Measurements from ENCODE around the gene LIG3. TPM values are rescaled to one million over a fixed set of nuclear protein-coding genes. Genes with fewer than 3 reads are reported as not detected.

Gene LIG3
- total and polyA plus RNA-seq, 2 of the 13 experiments (the other 11 are each of a cell fraction or from before 2014, with no cell fraction given) = 34.4 to 36.2 TPM

DNA sequence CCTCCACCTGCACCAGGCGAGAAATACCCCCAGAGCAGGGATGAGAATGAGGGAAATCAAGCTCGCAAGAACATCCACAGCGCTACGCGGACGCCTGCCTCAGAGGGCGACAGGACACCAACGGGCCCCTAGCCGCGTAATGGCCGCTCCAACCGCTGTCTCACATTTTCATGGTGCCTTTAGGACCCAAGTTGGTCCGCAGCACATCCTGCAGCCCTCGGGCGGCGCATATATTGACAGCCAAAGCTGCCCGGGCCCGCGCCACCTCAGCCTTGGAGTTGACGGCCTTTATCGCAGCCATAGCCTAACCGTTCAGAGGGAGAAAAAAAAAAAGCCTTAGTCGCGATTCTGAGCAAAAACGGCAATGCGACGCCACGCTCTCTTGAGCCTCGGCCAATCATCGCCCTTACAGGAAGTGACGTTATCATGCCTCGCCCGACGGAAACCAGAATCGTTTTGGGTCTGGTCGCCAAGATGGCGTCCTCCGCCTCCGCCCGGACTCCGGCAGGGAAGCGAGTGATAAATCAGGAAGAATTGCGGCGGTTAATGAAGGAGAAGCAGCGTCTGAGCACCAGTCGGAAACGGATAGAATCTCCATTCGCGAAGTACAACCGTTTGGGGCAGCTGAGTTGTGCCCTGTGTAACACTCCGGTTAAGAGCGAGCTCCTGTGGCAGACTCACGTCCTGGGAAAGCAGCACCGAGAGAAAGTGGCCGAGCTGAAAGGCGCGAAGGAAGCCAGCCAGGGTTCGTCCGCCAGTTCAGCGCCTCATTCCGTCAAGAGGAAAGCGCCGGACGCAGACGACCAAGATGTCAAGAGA lies 19.0 kb upstream of the LIG3 start, which contains the start of the genes CCT6B and ZNF830 (continued):
- TF ChIP-seq DR1 (CRISPR knock-in tag; IDR thresholded peaks at IDR 0.05) (peak; percentile 81), RAD21 (CRISPR knock-in tag; IDR thresholded peaks at IDR 0.05) (no peak), MEIS2 (CRISPR knock-in tag; IDR thresholded peaks at IDR 0.05) (peak; percentile 65), ZNF550 (CRISPR knock-in tag; IDR thresholded peaks at IDR 0.05; ENCODE audit: borderline replicate concordance) (no peak), ZNF274 (CRISPR knock-in tag; IDR thresholded peaks at IDR 0.05) (peak; percentile 70; the same call in 1 of the 2 replicates), ZBTB21 (CRISPR knock-in tag; IDR thresholded peaks at IDR 0.05) (no peak), POLR2AphosphoS2 (IDR thresholded peaks at IDR 0.05; ENCODE audit: low read depth, low read length) (no peak), ZNF264 (CRISPR knock-in tag; IDR thresholded peaks at IDR 0.05) (no peak), RFX3 (CRISPR knock-in tag; IDR thresholded peaks at IDR 0.05) (no peak), ZNF468 (CRISPR knock-in tag; IDR thresholded peaks at IDR 0.05) (no peak), SMYD3 (CRISPR knock-in tag; IDR thresholded peaks at IDR 0.05) (peak; percentile 51; the same call in 1 of the 2 replicates), ZSCAN21 (CRISPR knock-in tag; IDR thresholded peaks at IDR 0.05; ENCODE audit: borderline replicate concordance) (0 out of 2 replicates have a peak, but pooled peaks have one; percentile 67), GTF3A (CRISPR knock-in tag; conservative IDR thresholded peaks at IDR 0.05) (no peak), KDM5B (CRISPR knock-in tag; IDR thresholded peaks at IDR 0.05; ENCODE audit: borderline replicate concordance) (peak; percentile 87; the same call in 1 of the 2 replicates), NFKBIZ (CRISPR knock-in tag; IDR thresholded peaks at IDR 0.05) (no peak), CERS6 (CRISPR knock-in tag; IDR thresholded peaks at IDR 0.05) (no peak), ZBTB42 (CRISPR knock-in tag; IDR thresholded peaks at IDR 0.05) (no peak), GABPA (IDR thresholded peaks at IDR 0.05; ENCODE audit: low read depth, low read length) (peak; percentile 85), GABPA (CRISPR knock-in tag; IDR thresholded peaks at IDR 0.05; ENCODE audit: low read depth) (peak; percentile 99), ZNF333 (CRISPR knock-in tag; IDR thresholded peaks at IDR 0.05; ENCODE audit: borderline replicate concordance) (no peak), NCOA2 (CRISPR knock-in tag; IDR thresholded peaks at IDR 0.05) (peak; percentile 53), BATF2 (CRISPR knock-in tag; IDR thresholded peaks at IDR 0.05) (no peak), ZNF660 (CRISPR knock-in tag; IDR thresholded peaks at IDR 0.05; ENCODE audit: borderline replicate concordance, low read depth) (no peak), SMAD3 (CRISPR knock-in tag; IDR thresholded peaks at IDR 0.05) (no peak)
- TF ChIP-seq, protein P1, sequence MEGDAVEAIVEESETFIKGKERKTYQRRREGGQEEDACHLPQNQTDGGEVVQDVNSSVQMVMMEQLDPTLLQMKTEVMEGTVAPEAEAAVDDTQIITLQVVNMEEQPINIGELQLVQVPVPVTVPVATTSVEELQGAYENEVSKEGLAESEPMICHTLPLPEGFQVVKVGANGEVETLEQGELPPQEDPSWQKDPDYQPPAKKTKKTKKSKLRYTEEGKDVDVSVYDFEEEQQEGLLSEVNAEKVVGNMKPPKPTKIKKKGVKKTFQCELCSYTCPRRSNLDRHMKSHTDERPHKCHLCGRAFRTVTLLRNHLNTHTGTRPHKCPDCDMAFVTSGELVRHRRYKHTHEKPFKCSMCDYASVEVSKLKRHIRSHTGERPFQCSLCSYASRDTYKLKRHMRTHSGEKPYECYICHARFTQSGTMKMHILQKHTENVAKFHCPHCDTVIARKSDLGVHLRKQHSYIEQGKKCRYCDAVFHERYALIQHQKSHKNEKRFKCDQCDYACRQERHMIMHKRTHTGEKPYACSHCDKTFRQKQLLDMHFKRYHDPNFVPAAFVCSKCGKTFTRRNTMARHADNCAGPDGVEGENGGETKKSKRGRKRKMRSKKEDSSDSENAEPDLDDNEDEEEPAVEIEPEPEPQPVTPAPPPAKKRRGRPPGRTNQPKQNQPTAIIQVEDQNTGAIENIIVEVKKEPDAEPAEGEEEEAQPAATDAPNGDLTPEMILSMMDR (CRISPR knock-in tag; IDR thresholded peaks at IDR 0.05) = 0 out of 2 replicates have a peak, but pooled peaks have one; percentile 14
- TF ChIP-seq, protein P2, sequence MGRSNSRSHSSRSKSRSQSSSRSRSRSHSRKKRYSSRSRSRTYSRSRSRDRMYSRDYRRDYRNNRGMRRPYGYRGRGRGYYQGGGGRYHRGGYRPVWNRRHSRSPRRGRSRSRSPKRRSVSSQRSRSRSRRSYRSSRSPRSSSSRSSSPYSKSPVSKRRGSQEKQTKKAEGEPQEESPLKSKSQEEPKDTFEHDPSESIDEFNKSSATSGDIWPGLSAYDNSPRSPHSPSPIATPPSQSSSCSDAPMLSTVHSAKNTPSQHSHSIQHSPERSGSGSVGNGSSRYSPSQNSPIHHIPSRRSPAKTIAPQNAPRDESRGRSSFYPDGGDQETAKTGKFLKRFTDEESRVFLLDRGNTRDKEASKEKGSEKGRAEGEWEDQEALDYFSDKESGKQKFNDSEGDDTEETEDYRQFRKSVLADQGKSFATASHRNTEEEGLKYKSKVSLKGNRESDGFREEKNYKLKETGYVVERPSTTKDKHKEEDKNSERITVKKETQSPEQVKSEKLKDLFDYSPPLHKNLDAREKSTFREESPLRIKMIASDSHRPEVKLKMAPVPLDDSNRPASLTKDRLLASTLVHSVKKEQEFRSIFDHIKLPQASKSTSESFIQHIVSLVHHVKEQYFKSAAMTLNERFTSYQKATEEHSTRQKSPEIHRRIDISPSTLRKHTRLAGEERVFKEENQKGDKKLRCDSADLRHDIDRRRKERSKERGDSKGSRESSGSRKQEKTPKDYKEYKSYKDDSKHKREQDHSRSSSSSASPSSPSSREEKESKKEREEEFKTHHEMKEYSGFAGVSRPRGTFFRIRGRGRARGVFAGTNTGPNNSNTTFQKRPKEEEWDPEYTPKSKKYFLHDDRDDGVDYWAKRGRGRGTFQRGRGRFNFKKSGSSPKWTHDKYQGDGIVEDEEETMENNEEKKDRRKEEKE (IDR thresholded peaks at IDR 0.05) = no peak

All from HepG2 (cell line).